ENCODE measurements around the gene SLX9.

The SLX9 gene

DNA sequence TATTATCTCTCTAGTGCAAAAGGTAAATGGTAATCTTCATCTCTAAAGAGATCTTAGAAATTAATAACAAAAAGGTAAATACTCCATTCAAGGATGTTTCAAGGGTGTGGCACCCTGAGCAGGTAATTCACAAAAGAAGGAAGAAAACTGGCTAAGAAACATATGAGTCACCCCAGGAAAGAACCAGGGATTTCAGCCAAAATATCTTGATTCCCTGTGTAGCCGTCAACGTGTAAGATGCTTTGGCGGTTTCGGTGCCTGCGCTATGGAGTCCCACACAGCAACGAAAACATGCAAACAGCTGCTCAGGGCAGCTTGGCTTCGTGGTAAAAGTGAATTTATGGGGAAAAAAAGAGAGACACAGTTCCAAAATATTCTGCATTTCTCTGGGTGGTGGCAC is 22.9 kb upstream of the SLX9 start:
- no peak for DNase-seq (ENCODE audit: low read depth in 2 of 2)

DNA sequence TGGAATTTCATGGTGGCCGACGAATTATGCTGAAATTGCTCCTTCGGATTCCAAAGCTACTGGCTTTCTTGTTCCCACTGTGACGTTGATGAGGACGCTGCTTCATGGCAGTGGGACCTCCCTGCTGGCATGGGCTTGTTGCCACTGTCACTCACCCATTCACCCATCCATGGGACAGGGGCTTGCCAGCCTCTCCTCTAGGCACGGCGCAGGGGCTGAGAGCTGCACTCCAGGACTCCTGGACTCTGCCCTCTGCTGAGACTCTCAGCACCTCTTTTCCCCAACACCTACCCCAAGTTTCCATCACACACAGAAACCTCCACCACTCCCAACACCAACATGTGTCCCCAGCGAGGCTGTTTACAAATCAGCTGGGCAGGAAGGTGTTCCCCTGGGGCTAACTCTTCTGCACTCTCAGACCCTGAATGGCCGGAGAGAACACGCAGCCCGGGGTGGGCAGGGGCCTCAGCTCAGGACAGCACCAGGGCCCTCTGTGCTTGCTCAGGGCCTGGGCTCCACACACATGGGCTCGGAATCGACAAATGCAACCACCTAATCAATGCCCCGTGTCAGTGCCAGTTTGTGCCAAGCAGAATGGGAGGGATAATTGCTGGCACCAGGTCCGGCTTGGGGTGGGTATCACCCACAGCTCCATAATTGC is 22.3 kb upstream of the SLX9 start:
- DNase-seq (ENCODE audit: low read depth in 2 of 2) = no peak

DNA sequence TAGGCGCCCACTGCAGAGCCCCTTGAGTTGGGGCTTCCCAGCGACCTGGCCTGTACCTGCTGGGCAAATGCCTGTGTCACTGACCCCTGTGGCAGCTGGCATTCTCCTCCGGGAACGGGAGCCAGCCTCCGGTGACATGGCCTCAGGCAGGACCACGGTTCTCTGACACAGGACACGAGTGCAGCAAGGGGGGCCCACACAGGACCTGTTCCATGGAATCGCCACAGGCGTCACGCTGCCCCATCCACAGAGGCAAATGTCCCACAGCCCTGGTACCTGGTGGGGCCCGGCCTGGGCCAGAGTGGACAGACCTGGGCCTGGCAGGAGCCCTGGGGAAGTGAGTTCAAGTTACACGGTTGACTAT is 21.7 kb upstream of the SLX9 start:
- no peak for DNase-seq (ENCODE audit: low read depth in 2 of 2)

DNA sequence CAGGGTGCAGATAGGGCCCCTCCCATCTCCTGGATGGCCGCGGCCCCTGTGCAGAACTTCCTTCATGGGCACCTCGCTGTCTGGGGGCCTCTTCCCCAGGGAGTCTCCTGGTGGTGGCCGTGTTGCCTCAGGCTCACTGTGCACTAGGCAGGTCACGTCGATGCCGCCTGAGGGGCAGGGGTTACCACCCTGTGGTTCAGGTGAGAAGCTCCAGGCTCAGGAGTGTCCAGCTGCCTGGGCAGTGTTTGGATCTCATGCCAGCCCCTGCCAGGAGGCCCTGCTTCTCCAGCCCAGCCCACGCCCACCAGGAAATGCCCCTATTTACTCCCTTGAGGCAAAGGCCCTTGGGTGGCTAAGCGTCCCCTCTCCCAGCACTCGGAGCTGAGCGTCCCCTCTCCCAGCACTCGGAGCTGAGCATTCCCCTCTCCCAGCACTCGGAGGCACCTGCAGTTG is 21.2 kb upstream of the SLX9 start:
- DNase-seq (ENCODE audit: low read depth in 2 of 2) = no peak

DNA sequence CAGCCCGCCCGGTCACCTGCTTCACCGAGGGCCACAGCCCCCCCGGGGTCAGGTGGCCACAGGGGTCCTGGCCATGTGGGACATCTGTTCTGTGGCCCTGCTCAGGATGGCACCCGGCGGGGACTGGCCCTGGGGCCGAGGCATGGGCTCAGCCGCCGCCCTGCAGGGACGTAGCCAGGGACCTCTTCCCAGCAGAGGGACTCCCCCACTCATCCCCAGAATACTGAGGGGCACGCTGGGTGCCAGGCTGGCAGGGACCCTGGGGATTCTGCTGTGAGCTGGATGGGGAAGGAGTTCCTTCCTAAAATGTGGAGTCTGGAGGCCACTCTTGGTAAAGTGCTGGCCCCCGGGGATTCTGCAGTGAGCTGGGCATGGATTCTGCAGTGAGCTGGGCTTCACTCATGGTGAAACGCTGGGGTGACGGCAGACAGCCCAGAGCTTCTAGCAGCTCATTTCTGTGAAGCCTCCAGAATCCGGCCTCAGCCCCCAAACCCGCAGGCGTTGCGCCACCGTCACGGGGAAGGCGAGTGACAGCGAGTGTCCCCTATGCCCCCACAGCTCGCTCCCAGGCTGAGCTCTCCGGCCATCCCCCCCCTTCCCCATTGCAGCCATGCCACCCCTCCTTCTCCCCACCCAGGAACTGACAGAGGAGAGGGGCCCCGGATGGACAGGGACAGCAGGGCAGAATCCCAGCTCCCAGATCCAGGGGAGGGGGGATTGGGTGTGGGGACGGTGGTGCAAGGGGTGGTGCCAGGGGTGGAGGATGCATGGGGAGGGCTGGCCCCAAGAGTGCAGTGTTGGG is 20.5 kb upstream of the SLX9 start:
- DNase-seq (ENCODE audit: low read depth in 2 of 2) = no peak

DNA sequence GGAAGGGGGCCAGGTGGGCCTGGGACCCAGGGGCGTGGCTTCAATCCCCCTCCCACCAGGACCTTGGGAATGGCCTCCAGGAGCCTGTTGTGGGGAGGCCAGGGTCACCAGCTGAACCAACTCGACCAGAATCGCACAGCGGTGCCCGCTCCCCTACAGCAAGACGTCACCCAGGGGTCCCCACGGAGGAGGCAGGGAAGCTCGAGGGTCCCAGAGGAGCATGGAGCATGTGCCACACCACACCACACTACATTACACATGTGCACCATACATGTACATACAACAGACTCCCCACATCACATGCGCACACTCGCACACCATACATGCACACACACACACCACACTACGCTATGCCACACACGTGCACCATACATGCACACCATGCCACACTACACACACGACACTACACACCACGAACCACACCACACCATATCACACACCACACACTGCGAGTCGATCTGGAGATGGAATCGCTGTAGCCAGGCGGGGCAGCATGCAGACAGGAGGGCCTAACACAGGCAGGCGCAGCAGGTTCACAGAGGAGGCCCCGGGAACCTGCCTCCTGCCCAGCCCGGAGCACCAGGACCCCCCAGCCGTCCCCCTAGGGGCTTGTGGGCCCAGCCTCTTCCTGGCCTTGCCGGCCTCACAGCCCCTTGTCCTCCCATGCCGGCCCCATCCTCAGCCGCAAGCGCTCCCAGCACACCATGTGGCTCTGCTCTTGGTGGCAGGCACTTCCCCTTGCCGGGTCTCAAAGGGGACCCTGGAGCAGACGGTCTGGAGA is 19.7 kb upstream of the SLX9 start:
- DNase-seq (ENCODE audit: low read depth in 2 of 2) = no peak

DNA sequence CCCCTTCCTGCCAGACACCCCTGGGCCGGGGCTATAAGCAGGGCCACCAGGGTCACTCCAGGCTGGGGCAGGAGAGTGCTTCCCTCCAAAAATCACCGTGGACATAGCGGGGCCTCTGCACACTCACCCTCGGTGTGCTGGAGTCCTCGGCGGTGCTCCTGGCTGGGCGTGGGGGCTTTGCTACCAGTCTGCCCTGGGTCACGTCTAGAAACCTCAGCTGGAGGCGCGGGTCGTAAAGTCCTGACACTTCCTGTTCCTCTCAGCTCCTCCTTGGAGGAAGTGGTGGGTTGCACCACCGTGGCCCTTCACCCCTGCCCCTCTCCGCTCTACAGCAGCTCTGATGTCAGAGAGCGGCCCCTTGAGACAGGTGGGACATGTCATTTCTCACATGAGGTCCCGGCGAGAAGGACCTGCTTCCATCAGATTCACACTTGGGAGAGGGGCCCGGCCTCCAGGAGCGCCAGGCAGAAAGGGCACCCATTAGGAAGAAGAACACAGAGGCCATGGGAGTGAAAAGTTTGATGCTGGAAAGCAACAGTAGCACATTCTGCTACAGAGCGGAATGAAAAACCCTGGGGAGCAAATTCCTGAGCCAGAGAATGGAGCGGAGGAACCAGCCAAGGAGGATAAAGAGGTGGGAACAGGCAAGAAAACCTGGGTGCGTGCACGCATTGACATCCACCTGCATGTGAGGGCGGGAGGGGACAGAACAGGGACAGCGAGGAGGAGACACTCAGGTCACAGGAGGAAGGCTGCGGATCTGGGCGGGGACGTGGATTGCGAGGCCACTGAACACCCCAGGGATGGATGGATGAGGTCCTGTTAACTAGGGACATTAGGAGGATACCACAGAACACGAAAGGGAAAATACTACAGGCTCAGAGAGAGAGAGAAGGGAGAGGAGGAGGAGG is 18.9 kb upstream of the SLX9 start, which contains the start of gene ITGB2:
TSS of gene ITGB2 (minus strand) at position 206 of the 911 bp plus-strand sequence. CDS start 10,117 bp downstream, outside the sequence.
- DNase-seq (ENCODE audit: low read depth in 2 of 2) = no peak

DNA sequence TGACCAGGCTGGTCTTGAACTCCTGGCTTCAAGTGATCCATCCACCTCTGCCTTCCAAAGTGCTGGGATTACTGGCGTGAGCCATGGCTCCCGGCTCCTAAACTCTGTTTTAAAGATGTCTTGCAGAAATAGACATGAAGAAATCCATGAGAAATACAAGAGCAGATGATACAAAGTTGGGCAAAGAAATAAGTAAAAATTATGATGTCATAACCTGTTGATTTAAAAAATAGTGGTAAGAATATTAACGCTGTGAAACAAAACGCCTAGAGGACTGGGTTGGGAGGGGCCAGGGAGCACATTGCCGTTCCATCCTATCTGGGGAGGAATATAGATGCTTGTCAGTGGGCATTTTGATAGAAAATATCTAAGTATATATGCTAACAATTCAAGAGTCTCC is 17.9 kb upstream of the SLX9 start:
- no peak for DNase-seq (ENCODE audit: low read depth in 2 of 2)

DNA sequence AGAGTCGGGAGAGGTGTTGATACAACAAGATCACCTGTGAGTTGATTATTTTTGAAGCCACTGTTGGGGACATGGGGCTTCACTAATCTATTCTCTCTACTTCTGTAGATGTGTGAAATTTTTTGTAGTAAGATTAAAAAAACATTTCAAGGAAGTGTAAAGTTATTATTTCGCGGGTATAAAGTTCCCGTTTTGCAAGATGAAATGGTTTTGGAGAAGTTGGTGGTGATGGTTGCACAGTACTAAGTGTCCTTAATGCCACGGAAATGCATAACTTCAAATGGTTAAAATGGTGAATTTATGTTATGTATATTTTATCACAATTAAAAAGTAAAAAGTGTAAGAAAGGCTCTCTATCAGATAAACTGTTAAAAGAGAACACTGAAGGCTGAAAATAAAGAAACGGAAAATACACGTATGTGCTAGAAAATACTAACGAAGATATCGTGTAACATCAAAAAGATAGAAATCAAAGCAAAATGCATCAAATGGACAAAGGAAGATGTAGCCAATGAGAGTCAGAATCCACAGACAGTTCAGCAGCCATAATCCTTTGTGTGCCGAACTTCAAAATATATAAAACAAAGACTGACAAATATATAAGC is 16.2 kb upstream of the SLX9 start:
- no peak for DNase-seq (ENCODE audit: low read depth in 2 of 2)

DNA sequence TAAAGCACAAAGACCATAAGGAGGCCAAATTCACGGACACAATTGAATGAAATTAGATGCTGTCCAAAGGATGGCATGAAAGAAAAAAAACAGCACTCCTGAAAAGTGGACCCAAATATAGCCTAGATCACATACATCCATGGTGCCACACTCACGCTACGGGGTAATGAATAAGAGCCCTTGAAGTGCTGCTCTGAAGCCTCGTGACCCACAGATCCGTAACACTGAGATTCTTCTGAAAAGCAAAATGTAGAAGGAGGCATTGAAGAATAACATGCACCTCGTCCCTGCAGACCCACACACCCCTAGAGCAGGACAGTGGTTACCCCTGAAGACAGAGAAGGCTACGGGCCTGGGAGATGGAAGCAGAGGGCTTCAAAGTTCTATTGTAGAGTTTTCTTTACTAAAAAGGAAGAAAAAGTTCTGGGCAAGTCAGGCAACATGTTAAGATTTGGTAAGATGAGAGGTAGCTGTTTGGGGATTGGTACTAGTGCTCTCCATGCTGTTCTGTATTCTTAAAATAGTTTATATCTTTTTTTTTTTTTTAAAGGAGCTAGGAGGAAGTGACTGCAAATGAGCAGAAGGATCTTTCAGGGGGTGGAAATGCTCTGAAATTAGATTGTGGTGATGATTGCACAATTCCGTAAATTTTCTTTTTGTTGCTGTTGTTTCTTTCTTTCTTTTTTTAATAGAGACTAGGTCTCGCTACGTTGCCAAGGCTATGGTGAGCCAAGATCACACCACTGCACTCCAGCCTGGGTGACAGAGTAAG is 15.0 kb upstream of the SLX9 start:
- peak in 1 of 2 experiments; percentile 31 for DNase-seq (ENCODE audit: low read depth in 2 of 2)

DNA sequence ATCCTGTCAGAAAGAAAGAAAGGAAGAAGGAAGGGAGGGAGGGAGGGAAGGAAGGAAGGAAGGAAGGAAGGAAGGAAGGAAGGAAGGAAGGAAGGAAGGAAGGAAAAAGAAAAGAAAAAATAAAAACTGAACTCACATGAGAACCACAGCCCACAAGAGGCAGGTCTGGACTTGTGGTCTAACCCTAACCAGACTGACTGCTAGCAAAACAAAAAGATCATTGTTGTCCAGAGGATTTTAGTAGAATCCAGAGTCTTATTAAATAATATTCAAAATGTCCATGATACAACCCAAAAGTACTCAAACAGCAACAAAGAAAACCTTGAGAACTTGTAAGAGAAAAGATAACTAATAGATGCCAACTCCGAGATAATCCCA is 14.5 kb upstream of the SLX9 start:
- no peak for DNase-seq (ENCODE audit: low read depth in 2 of 2)

DNA sequence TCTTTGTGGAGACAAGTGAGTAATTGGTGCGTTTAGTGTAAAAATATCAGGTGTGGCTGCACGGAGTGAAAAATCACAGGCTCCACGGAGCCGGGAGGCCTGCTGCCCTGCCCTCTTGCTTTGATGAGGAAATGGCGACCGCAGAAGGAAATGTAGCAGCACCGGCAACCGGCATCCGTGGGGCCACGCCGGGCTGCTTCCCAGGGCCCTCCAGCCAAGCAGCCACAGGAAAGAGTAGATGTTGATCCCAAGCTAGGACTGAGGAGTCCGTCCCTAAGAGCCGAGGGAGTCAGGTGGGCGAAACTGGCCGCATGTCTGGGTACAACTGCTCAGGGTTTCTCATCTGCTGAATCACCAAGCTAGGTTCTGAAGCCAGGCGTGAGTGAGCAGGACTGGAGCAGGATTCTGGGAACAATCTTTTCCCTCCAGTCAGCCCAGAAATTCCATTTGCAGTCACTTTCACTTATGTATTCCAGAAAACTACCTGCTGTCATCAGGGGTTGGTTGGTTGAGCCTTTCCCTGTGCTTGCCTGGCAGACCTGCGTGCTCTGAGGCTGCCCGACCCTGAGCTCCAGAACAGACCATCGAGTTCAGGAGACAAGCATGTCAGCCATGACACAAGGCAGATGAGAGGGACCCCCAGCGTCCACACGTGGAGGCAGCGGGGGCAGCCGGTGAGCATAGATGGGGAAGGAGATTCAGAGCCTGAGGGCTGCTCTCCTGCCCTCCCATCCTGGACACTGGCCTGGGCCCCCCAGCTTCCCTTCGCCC is 13.3 kb upstream of the SLX9 start:
- DNase-seq (ENCODE audit: low read depth in 2 of 2) = no peak

DNA sequence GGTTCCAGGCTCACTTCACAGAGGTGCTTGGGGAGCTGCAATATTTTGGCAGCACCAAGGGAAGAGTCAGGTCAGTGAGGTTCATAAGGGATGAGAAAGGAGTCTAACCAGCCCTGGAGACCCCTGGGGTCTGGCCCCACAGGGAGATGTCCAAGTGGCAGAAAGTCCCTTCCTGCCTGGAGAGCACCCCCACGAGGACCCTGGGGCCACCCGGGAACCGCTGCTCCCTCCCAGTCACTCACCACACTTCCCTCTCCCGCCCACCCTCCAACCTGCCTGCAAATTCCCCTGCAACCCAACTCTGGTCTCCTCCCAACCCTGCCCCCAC is 12.6 kb upstream of the SLX9 start:
- DNase-seq (ENCODE audit: low read depth in 2 of 2) = no peak

DNA sequence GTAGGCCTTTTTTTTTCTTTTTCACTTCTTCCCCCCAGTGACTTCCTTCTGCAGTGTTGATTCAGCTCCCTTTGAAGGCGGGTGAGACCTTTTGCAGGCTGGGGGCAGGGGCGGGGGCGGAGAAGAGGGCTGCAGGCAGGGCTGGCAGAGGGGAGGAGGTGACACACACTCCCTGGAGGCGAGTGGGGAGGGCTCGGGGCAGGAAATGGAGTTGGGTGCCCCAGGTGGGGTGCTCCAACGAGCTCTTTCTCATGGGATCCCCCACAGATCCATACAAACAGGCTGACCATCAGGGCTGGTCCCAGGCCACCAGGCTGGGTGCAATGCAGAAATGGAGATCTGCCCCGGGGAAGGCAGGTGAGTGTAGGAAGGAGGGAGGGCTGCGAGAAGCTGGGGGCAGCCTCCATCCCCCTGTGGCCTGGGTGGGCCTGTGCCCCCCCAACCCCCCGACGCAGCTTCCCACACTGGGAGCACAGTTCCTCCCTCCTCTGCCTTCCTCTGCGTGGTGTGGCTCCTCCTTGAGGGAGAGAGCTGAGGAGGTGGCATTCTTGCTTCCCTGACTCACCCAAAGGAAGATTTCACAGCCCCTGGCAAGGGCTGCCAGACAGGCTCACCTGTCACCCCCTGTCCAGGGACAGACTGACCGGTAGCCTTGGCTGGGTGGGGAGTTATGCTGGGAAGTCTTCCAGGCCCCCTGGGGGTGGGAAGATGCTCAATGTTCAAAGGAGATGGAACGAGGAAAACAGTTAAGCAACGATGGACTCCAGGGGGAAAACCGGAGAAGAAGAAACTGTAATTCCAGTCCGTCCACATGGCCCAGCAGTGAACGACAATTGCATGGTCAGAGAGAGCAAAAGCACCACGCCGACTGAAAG is 12.0 kb upstream of the SLX9 start:
- DNase-seq (ENCODE audit: low read depth in 2 of 2) = peak in 1 of 2 experiments; percentile 39

DNA sequence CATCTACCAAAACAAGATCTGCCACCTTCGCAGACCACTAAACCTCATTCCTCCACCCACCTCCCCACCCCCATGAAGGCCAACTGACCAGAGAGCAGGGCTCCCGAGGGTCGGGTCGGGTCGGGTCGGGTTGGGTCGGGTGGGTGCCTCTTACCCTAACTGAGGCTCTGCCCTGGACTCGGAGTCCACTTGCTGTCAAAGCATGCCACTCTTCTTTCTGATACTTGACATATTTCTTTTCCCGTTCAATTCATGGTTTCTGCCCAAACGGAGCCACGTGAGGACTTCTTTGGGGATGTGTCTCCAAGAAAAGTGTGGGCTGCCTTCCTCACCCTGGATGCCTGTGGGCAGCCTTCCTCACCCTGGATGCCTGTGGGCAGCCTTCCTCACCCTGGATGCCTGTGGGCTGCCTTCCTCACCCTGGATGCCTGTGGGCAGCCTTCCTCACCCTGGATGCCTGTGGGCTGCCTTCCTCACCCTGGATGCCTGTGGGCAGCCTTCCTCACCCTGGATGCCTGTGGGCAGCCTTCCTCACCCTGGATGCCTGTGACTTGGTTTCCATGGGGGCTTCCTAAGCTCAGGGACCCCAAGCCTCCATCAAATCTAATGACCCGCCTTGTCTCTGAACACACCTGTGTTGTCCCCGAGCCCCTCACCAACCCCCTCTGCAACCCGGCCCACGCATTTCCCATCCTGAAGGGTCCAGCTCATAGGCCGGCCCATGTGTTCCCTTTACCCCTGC is 11.2 kb upstream of the SLX9 start:
- DNase-seq (ENCODE audit: low read depth in 2 of 2) = peak; percentile 62 to 63

DNA sequence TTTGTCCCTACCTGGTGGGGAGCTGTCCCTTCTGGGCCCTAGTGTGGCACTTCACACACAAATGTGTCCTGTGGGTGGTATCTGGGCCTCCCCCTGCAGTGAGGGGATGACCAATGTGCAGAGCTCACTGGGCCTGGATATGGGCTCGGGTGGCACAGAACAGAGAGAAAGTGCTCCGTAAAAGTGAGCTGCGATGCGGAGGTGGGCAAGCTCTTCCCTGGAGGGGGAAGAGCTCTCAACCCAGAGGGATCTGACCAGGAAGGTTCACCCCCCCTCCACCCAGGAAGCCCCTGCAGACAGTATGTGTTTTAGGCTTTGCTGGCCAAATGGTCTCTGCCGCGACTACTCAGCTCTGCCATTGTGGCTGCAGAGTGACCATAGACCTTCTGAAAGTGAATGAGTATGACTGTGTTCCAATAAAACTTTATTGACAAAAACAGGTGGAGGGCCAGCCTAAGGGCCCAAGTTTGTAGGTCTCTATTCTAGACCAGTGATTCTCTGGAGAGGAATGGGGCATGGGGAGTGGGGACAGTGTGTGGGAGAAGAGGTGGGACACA is 10.5 kb upstream of the SLX9 start:
- no peak for DNase-seq (ENCODE audit: low read depth in 2 of 2)

DNA sequence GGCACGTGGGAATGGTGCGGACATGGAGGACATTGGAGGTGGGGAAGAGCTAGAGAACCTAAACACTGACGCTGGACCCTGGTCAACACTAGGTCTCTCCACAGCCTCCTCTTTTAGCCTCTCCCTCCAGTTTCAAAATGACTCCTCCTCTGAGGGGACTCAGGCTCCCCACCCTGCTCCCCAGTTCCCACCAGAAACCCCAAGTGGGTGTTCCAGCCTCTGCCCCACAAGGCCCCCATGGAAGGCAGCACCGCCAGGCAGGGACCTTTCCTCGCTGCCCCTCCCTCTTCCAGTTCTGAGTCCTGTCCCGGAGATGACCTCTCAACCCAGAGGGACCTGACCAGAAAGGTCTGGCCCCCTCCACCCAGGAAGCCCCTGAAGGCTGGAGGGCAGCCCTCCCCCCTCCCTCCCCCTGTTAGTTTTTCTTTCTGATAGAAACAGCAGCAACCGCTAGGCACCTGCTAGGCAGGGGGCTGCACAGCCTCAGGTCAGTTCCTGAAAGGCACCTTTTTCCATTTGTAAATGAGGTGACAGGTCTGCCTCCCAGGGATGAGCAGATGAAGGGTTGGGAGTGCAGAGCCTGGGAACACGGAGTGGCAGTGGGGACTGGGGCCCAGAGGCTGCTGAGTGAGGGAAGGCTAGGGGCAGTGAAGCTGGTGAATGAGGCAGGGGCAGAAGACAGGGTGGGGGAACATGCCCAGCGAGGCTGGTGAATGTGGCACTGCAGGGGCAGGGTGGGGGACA is 9.9 kb upstream of the SLX9 start:
- DNase-seq (ENCODE audit: low read depth in 2 of 2) = no peak

Measured in fibroblast of skin of left biceps (primary cell).